SK-N-SH (cell line): Measurements from ENCODE around the gene GPN1. TPM values are rescaled to one million over a fixed set of nuclear protein-coding genes. Genes with fewer than 3 reads are reported as not detected.

Experiments
- CTCF ChIA-PET: fragments of 300-600, 350-600 bp; formaldehyde crosslinking; extraction: SDS; loops from one replicate; lab custom pipeline; 2021; lab: Yijun Ruan, JAX
- POLR2A ChIA-PET: fragments of 350-600 bp; sonication (Branson Sonifier 250); formaldehyde crosslinking; extraction: SDS; loops from one replicate; lab custom pipeline; 2020; ENCODE audit warnings: antibody characterized with exemption, inconsistent platforms; lab: Yijun Ruan, JAX
- DNase-seq: peaks from one replicate; pipeline ENCODE4 v3.0.0; 2012
- H2AFZ ChIP-seq: fragments of 200-600 bp; sonication (generic); 2 replicates; pipeline ENCODE4 v1.8.1; 2016; ENCODE audit warnings: antibody characterized with exemption, mild to moderate bottlenecking, low read depth
- H3F3A ChIP-seq: fragments of 200-600 bp; sonication (generic); replicated peaks from 2 replicates; pipeline ENCODE3; 2016; ENCODE audit warnings: antibody characterized with exemption, mild to moderate bottlenecking; ENCODE audit not compliant: insufficient read depth
- H3K27ac ChIP-seq, 2 experiments: fragments of 200-500 bp in 1 of 2; fragments of 200-600 bp in 1 of 2; sonication (Bioruptor generic) in 1 of 2; sonication (generic), shearing (Covaris generic) in 1 of 2; 2 replicates each; pipeline versions ENCODE4 v1.5.1 to v1.6.1; 2014 to 2016; ENCODE audit warnings: low read depth in 2 of 2, inconsistent platforms in 1 of 2, low read length in 1 of 2, mild to moderate bottlenecking in 1 of 2, mixed read lengths in 1 of 2
- H3K27me3 ChIP-seq: fragments of 200-600 bp; sonication (generic), shearing (Covaris generic); 2 replicates; pipeline ENCODE4 v1.6.1; 2016; ENCODE audit warnings: mixed run types; ENCODE audit not compliant: insufficient read depth
- H3K36me3 ChIP-seq, 2 experiments: fragments of 200-500 bp in 1 of 2; fragments of 200-600 bp in 1 of 2; sonication (Bioruptor generic) in 1 of 2; sonication (generic) in 1 of 2; replicated peaks in 1 of 2; 2 replicates each; pipeline versions ENCODE3 to v1.5.1; 2014 to 2016; ENCODE audit warnings: low read length in 1 of 2, mild to moderate bottlenecking in 1 of 2; ENCODE audit not compliant: insufficient read depth in 2 of 2, control insufficient read depth in 1 of 2
- H3K4me1 ChIP-seq, 2 experiments: fragments of 200-500 bp in 1 of 2; fragments of 200-600 bp in 1 of 2; sonication (Bioruptor generic) in 1 of 2; sonication (generic), shearing (Covaris generic) in 1 of 2; 2 replicates each; pipeline versions ENCODE4 v1.5.1 to v1.6.1; 2014 to 2016; ENCODE audit warnings: low read depth in 1 of 2, low read length in 1 of 2, mixed run types in 1 of 2; ENCODE audit not compliant: insufficient read depth in 2 of 2, control insufficient read depth in 1 of 2
- H3K4me2 ChIP-seq: fragments of 200-600 bp; sonication (generic), shearing (Covaris generic); 2 replicates; pipeline ENCODE4 v1.6.1; 2017; ENCODE audit warnings: mixed run types
- H3K4me3 ChIP-seq, 2 experiments: fragments of 200-500 bp in 1 of 2; fragments of 200-600 bp in 1 of 2; sonication (Bioruptor generic) in 1 of 2; sonication (generic), shearing (Covaris generic) in 1 of 2; 2 replicates each; pipeline versions ENCODE4 v1.5.1 to v1.8.1; 2014 to 2016; ENCODE audit warnings: low read depth in 2 of 2, inconsistent platforms in 1 of 2, low read length in 1 of 2, mild to moderate bottlenecking in 1 of 2, mixed read lengths in 1 of 2, moderate library complexity in 1 of 2
- H3K79me2 ChIP-seq: fragments of 200-600 bp; sonication (generic); 2 replicates; pipeline ENCODE4 v1.8.1; 2017; ENCODE audit warnings: mild to moderate bottlenecking; ENCODE audit not compliant: insufficient read depth
- H3K9ac ChIP-seq: fragments of 200-600 bp; sonication (generic); 2 replicates; pipeline ENCODE4 v1.6.1; 2017; ENCODE audit warnings: mixed run types
- H3K9me2 ChIP-seq: fragments of 200-600 bp; sonication (generic); 2 replicates; pipeline ENCODE4 v1.6.1; 2017; ENCODE audit warnings: mixed run types
- H3K9me3 ChIP-seq: fragments of 200-600 bp; sonication (generic); 2 replicates; pipeline ENCODE4 v1.6.1; 2017; ENCODE audit warnings: mixed run types, mild to moderate bottlenecking, moderate library complexity
- H4K20me1 ChIP-seq: fragments of 200-600 bp; sonication (generic); 2 replicates; pipeline ENCODE4 v1.6.1; 2017; ENCODE audit warnings: mild to moderate bottlenecking, mixed run types; ENCODE audit not compliant: insufficient read depth
- ELF1 ChIP-seq: IDR thresholded peaks from 2 replicates; pipeline ENCODE4 v1.4.0; 2012
- FOSL2 ChIP-seq: IDR thresholded peaks from 2 replicates; pipeline ENCODE4 v1.4.0; 2012; ENCODE audit warnings: low read depth, mild to moderate bottlenecking, moderate library complexity, borderline replicate concordance
- JUND ChIP-seq: IDR thresholded peaks from 2 replicates; pipeline ENCODE4 v1.4.0; 2012
- MEF2A ChIP-seq: IDR thresholded peaks from 2 replicates; pipeline ENCODE4 v1.4.0; 2012; ENCODE audit warnings: low read depth, borderline replicate concordance
- REST ChIP-seq: IDR thresholded peaks from 2 replicates; pipeline ENCODE4 v1.6.1; 2012; ENCODE audit warnings: mild to moderate bottlenecking, low read depth, low read length, moderate library complexity
- RFX5 ChIP-seq: IDR thresholded peaks from 2 replicates; pipeline ENCODE4 v1.6.1; 2012; ENCODE audit warnings: mild to moderate bottlenecking, improper control_type of control experiment, low read length
- SIN3A ChIP-seq: IDR thresholded peaks from 2 replicates; pipeline ENCODE4 v1.6.1; 2012; ENCODE audit warnings: low read depth, mild to moderate bottlenecking, low read length, moderate library complexity, borderline replicate concordance
- SMC3 ChIP-seq: IDR thresholded peaks from 2 replicates; pipeline ENCODE4 v1.6.1; 2012; ENCODE audit warnings: low read depth, low read length, improper control_type of control experiment
- TAF1 ChIP-seq: IDR thresholded peaks from 2 replicates; pipeline ENCODE4 v1.6.1; 2012; ENCODE audit warnings: low read depth, mild to moderate bottlenecking, low read length, moderate library complexity, borderline replicate concordance
- YY1 ChIP-seq: IDR thresholded peaks from 2 replicates; pipeline ENCODE4 v1.4.0; 2012; ENCODE audit warnings: low read depth, mild to moderate bottlenecking
- ZBTB33 ChIP-seq: IDR thresholded peaks from 2 replicates; pipeline ENCODE4 v1.4.0; 2012; ENCODE audit warnings: low read depth, borderline replicate concordance
- WGBS: methylation state at CpG from one replicate; pipeline ENCODE4 v1.1.6; 2017; ENCODE audit warnings: low lambda C conversion rate; 5-methylcytosine and 5-hydroxymethylcytosine counted together
- polyA plus RNA-seq, 3 experiments: library from polyadenylated mRNA; depleted of rRNA; stranded (reverse); fragments of >200 nt; gene quantifications; 2 replicates each; pipeline ENCODE4 v1.2.3, GENCODE V29; 2012

Gene GPN1
- polyA plus RNA-seq, 1 of the 3 experiments (the other 2 are of a cell fraction), result 74.0 TPM

GRCh38 chr2:27685577-27685976 is 56.7 kb downstream of the GPN1 start:
- Histone ChIP-seq H3K27ac (no peak overlapping the region), H2AFZ (no peak overlapping the region), H3K79me2 (no peaks in the 10 kb centered on the region), H3K9me2 (no peaks in the 10 kb centered on the region), H3K9me3 (no peaks in the 10 kb centered on the region), H3K36me3 (peaks cover 42 to 49% of the 10 kb centered on the region in 2 experiments), H3F3A (peaks cover 23% of the 10 kb centered on the region), H3K9ac (no peak overlapping the region), H3K4me1 (peaks cover 0 to 19% of the 10 kb centered on the region in 2 experiments; a peak in 2 of 4 replicates), H4K20me1 (no peaks in the 10 kb centered on the region), H3K27me3 (no peaks in the 10 kb centered on the region), H3K4me2 (no peak overlapping the region), H3K4me3 (no peak overlapping the region)
- ChIA-PET CTCF (interaction anchor here (1.3 to 17.5 kb wide), 3 partner anchors 15 to 29 kb away, joined by 3 to 333 read pairs (median 146); partner anchors contain the start of genes SLC4A1AP and SUPT7L), POLR2A (no interaction called here)
- TF ChIP-seq ELF1 (no peak), RFX5 (no peak), SMC3 (no peak), MEF2A (no peak), YY1 (no peak), ZBTB33 (no peak), SIN3A (no peak), REST (no peak), FOSL2 (no peak)
- no peak for DNase-seq
- WGBS, result 96% methylated on average over 3 of the region's 3 CpGs

GRCh38 chr2:27687232-27687631 is 58.4 kb downstream of the GPN1 start:
- H3K9ac ChIP-seq, result no peak overlapping the region
- H2AFZ ChIP-seq, result no peak overlapping the region
- no peak overlapping the region for H3K4me3 ChIP-seq
- 91% methylated on average over 1 of the region's 1 CpG for whole genome bisulfite sequencing
- POLR2A ChIA-PET, result no interaction called here
- no peaks in the 10 kb centered on the region for H3K9me3 ChIP-seq
- peaks cover 0 to 10% of the 10 kb centered on the region in 2 experiments; a peak in 1 of 4 replicates for H3K4me1 ChIP-seq
- DNase-seq, result no peak
- H3K27me3 ChIP-seq, result no peaks in the 10 kb centered on the region
- no peaks in the 10 kb centered on the region for H3K9me2 ChIP-seq
- TF ChIP-seq YY1 (no peak), SMC3 (no peak), TAF1 (no peak), RFX5 (no peak), JUND (no peak)
- TF ChIP-seq, all 33 proteins: peak for 0
- Histone ChIP-seq H3K36me3 (peaks cover 42 to 52% of the 10 kb centered on the region in 2 experiments), H4K20me1 (no peaks in the 10 kb centered on the region), H3F3A (peaks cover 10% of the 10 kb centered on the region), H3K4me2 (no peak overlapping the region), H3K79me2 (no peaks in the 10 kb centered on the region), H3K27ac (no peak overlapping the region)
- CTCF ChIA-PET, result interaction anchor here (0.7 to 17.5 kb wide), 2 partner anchors 13 to 24 kb away, joined by 4 to 333 read pairs; partner anchors contain the start of genes SLC4A1AP and SUPT7L
